NOMO-1 treated with dmso at 0.1 percent for 144 hours (cell line): ENCODE results near the gene ADGRG2.
A peak's percentile ranks its signal among the peaks of the same experiment; 100 is the strongest.
"Not testable (repeated sequence)": the region's sequence is repeated elsewhere in the genome, so short reads cannot be mapped to it uniquely, and the experiment has no call there.

Source experiments
- DNase-seq: peaks from one replicate; lab custom pipeline; 2025; ENCODE audit not compliant: unreplicated experiment; lab: John Stamatoyannopoulos, UW

Gene ADGRG2

DNA sequence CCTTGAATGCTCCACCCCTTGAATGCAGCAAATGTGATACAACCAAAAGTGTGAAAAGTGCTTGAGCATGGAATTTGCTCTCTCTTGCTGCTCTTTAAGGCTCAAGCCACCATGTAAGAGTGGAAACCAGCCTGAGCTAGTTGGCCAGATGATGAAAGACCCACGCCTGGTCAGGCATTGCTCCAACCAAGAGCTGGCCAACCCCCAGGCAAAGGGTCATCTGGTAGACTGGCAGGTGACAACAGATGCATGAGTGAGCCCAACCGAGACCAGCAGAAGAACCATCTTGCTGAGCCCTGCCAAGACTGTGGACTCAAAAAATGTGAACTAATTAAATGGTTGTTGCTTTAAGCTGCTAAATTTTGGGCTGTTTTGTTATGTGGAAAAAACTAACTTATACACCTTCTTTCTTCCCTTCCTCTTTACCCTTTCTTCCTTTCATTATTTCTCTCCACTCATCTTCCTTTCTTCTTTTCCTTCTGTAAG is 32.7 kb downstream of the ADGRG2 start:
- no peak for DNase-seq

- peak; percentile 73 for DNase-seq
Measured at GRCh38 chrX:19086102-19086772, 36.0 kb downstream of the ADGRG2 start.

GRCh38 chrX:19085666-19086065 is 36.6 kb downstream of the ADGRG2 start:
- no peak for DNase-seq

DNA sequence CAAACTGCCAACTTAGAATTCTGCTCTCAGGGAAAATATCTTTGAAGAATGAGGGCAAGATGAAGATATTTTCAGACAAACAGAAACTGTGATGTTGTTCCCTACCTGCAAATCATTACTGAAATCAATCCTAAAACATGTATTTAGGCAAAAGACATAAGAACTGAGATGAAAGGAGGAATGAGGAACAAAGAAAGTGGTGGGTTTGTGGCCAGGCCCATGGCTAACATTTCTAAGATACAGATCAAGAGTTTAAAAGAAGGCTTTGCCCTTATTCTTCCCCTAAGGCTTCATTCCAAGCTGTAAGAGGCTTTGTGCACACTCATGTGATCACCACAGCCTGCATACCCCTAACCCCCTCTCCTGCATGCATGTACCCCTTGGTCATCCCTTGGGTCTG is 46.5 kb downstream of the ADGRG2 start:
- DNase-seq, result no peak

DNA sequence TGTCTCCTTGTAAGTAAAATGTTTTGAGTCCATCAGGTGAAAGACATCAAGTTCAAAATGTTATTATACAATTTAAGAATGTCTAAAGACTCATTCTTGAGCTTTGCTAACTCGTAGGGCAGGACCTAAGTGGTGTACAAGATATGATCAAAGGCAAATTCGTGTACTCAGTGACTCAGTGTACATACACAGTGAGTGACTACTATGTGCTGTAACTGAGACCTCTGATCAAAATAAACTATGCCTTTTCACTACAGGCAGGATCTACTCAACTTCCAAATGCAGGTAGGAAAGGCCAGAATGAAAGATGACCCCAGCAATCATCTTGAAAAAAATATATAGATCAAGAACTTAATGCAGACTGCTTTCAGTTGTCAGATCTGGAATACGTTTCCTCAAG is 49.9 kb downstream of the ADGRG2 start:
- DNase-seq, result no peak

DNA sequence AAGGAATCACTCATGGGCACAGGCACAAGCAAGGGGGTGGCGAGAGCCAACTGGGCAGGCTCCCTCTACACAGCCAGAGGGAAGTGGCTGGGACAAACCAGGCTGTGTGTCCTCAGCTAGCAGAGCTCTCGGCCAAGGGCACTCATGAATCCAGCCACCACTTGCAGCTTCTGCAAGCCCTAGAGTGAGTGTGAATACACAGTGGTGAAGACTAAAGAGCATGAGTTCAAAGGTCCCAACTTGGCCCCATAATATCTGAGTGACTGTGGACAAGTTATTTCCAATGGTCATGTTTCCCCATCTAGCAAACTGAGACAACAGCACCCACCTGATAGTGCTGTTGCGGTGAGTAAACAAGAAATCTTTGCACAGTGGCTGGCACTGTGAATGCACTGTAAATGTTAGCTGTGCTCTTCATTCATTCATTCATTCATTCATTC is 51.7 kb downstream of the ADGRG2 start:
- DNase-seq, result no peak

DNA sequence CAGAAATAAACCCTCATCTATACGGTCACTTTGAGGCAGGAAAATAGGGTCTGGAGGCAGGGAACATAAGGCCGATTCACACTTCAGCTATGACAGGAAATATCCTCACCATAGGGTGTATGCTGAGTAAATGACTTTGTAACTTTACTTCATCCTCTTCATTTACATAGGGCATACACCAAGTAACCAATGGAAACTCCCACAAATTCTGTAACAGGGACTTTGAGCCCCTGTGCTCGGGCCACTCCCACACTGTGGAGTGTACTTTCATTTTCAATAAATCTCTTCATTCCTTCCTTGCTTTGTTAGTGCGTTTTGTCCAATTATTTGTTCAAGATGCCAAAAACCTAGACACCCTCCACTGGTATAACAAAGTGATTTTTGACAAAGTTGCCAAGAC is 55.3 kb downstream of the ADGRG2 start:
- DNase-seq, result not testable (repeated sequence)

DNA sequence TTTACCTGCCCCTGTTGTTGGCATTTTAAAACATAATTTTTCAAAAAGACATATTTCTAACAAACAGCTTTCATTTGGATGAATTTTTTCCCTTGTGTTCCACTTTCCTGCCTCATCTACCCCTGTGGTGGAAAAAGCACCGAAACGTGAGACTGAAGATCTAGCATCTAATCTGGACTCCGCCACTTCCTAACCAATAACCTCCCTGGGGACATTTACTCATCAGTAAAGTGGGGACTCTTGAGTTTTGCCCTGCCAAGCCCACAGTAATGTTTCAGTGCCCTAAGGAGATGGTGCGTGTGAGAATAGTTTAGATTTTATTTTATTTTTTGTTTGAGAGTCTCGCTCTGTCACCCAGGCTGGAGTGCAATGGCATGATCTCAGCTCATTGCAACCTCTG is 56.7 kb downstream of the ADGRG2 start:
- no peak for DNase-seq

DNA sequence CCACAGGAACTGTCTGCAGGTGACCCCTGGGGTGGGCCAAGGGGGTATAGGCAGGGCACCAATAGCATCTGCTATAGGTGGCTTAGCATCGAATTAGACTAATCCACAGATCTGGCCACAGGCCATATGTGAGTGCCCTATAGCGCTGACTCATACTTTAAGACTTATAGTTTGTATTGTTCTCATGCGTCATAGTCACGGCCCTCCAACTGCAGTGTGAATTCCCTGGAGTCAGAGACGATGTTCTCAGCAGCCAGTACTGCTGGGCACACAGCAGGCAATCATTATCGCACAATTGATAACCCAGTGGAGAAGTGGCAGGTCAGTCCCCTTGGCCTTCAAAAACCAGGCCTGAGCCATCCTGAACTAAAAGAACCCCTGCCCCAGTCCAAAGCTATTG is 58.1 kb downstream of the ADGRG2 start:
- no peak for DNase-seq

DNA sequence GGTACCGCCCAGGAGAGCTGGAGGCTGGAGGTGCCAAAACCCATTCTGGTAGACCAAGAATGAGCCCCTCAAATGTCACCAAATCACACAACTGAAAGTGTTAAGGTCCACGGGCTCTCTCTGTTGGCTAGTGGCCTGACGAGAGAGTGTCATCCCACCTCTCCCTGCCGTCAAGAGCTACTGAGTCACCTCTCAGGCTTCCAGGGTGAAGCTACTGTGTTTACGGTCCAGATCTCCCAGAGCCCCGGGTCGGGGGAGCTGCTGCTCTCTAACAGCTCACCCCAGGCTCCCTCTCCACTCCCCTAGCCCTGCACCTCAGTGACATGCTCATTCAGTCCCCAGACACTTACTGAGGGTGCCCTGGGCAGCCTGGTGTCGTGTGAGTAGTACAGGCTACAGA is 59.2 kb downstream of the ADGRG2 start:
- no peak for DNase-seq

- no peak for DNase-seq
Measured at GRCh38 chrX:19059067-19059466, 63.2 kb downstream of the ADGRG2 start.

GRCh38 chrX:19057856-19058255 is 64.4 kb downstream of the ADGRG2 start:
- DNase-seq, result no peak

GRCh38 chrX:19049110-19049509 is 73.2 kb downstream of the ADGRG2 start:
- DNase-seq, result no peak

- DNase-seq, result no peak
Measured at GRCh38 chrX:19046343-19047215, 75.7 kb downstream of the ADGRG2 start.

- DNase-seq, result no peak
Measured at GRCh38 chrX:19040373-19040772, 81.9 kb downstream of the ADGRG2 start.

DNA sequence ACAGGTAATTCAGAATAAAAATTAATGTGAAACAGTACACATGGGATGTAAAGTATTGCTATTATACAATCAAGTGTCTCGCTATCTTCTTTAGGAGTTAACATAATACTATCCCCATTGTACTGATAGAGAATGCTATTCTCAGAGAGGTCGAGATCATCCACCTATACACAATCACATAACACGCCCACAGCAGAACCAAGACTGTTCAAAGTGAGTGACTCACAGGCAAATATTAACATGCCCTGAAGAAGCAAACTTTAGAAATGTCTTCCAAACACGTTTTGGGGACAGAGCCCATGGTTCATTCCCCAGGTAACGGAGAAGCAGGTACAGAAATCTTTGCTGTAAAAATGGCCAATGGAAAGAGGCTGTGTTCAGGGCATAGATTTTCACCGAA is 88.2 kb downstream of the ADGRG2 start:
- no peak for DNase-seq

- no peak for DNase-seq
Measured at GRCh38 chrX:19030805-19031204, 91.5 kb downstream of the ADGRG2 start.

DNA sequence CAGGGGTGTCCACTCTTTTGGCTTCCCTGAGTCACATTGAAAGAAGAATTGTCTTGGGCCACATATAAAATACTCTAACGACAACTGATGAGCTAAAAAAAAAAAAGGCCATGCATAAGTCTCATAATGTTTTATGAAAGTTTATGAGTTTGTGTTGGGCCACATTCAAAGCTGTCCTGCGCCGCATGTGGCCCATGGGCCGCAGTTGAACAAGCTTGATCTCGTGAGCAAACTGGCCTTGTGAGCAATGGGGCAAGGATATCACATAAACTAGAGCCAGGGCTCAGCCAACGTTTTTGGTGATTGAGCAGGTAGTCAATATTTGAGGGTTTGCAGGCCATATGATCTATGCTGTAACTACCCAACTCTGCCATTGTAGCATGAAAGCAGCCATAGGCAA is 93.7 kb downstream of the ADGRG2 start:
- DNase-seq, result no peak

DNA sequence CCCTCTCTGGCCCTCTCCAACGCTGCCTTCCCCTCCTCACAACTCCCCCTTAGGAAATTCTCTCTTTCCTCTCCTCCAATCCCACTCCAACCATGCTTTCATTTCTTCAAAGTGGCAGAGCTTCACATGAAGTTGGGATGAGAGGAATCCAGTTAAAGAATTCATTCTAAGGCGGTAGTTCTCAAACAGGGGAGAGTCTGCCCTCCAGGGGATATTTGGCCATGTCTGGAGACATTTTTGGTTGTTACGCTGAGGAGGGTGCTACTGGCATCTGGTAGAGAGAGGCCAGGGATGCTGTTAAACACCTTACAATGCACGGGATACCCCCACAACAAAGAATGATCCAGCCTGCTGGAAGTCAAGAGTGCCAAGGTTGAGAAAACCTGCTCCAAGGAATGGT is 97.9 kb downstream of the ADGRG2 start:
- DNase-seq, result no peak

DNA sequence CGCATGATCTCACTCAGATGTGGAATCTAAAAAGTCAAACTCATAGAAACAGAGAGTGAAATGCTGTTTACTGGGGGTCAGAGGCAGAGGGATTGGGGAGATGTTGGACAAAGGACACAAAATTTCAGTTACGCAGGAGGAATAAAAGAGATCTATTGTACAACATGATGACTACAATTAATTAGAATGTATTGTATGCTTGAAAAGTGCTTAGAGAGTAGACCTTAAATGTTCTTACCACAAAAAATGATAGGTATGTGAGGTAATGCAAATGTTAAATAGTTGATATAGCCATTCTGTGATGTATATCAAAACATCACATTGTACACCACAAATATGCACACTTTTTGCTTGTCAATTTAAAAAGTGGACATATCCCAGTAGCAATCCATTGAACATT is 102.3 kb downstream of the ADGRG2 start:
- DNase-seq, result no peak

DNA sequence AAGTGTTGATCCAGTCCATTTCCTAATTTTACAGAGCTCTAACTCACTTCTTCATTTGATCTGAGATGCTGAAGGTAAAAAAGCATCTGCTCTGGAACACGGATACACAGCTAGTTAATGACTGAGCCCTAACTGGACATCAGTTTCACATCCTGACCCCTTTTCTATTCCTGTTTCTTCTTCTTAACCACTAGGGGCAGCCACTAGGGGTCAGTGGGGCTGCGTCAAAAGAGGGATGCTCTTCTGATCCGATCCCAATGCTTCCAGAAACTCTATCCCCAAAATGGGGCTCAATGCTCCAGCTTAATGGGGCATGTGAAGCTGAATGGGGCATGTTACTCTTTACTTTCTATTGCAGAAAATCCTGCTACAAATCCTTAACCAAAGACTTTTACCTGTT is 105.0 kb downstream of the ADGRG2 start:
- DNase-seq, result peak; percentile 25

GRCh38 chrX:19016614-19017013 is 105.7 kb downstream of the ADGRG2 start:
- DNase-seq, result not testable (repeated sequence)
